ENCODE results near the gene FLG2. TPM values are rescaled to one million over a fixed set of nuclear protein-coding genes. Genes with fewer than 3 reads are reported as not detected.

FLG2 gene
- total and polyA plus RNA-seq, 2 of the 4 experiments (the other 2 are of a cell fraction), result 0.02 TPM; not detected in 1

DNA sequence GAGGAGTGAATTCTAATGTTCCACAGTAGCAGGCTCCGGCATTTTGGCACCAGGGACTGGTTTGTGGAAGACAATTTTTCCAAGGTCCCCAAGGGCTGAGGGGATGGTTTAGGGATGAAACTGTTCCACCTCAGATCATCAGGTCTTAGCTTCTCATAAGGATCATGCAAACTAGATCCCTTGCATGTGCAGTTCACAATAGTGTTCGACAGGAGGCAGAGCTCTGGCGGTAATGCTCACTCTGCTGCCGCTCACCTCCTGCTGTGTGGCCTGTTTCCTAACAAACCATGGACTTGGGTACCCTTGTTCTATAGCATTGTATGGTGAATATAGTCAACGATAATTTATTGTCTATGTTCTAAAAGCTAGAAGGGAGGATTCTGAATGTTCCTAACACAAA is 37.7 kb upstream of the FLG2 start:
- Histone ChIP-seq H2BK120ac (ENCODE audit: low read depth, low read length) (no peak overlapping the region), H3K36me3 (ENCODE audit: control insufficient read depth, insufficient read depth, low read length) (no peaks in the 10 kb centered on the region), H2AK5ac (ENCODE audit: low read depth, low read length) (no peak overlapping the region), H4K5ac (ENCODE audit: low read depth, low read length) (no peak overlapping the region), H3K14ac (replicated peaks; ENCODE audit: low read depth, low read length) (no peak overlapping the region), H4K8ac (ENCODE audit: low read depth in 2 of 2, low read length in 2 of 2) (no peak overlapping the region), H3K18ac (ENCODE audit: low read depth, low read length) (no peak overlapping the region), H3K4me2 (ENCODE audit: low read depth, low read length) (no peak overlapping the region), H2AFZ (replicated peaks; ENCODE audit: low read length, poor library complexity) (no peak overlapping the region), H3K23ac (ENCODE audit: low read depth, low read length) (no peak overlapping the region), H3K4ac (ENCODE audit: low read depth, low read length) (no peak overlapping the region), H3K79me1 (ENCODE audit: low read depth in 1 of 2, low read length in 2 of 2) (no peaks in the 10 kb centered on the region), H3K27me3 (ENCODE audit: control insufficient read depth, insufficient read depth, low read length) (no peaks in the 10 kb centered on the region), H2BK5ac (ENCODE audit: low read depth, low read length, poor library complexity, severe bottlenecking) (no peak overlapping the region), H3K9me3 (ENCODE audit: control insufficient read depth, insufficient read depth, low read length) (no peaks in the 10 kb centered on the region), H3K4me1 (ENCODE audit: control insufficient read depth, insufficient read depth, low read length) (no peaks in the 10 kb centered on the region), H3K9ac (ENCODE audit: low read depth, low read length) (no peak overlapping the region), H2AK9ac (replicated peaks; ENCODE audit: low read depth, low read length, poor library complexity) (no peak overlapping the region), H2BK15ac (ENCODE audit: low read depth, low read length) (no peak overlapping the region), H4K20me1 (ENCODE audit: insufficient read depth, low read length) (no peaks in the 10 kb centered on the region), H3K9me1 (ENCODE audit: insufficient read depth, low read length) (no peaks in the 10 kb centered on the region), H3K27ac (ENCODE audit: insufficient read depth, low read length) (no peak overlapping the region), H4K91ac (ENCODE audit: insufficient read depth, low read depth, low read length) (no peak overlapping the region), H3K56ac (ENCODE audit: extremely low read depth, insufficient read depth, low read length) (no peak overlapping the region), H3K4me3 (ENCODE audit: insufficient read depth, low read depth, low read length) (no peak overlapping the region), H2BK20ac (ENCODE audit: low read depth, low read length) (no peak overlapping the region)
- DNase-seq (no peak), ATAC-seq (ENCODE audit: low read depth) (no peak)
- in situ Hi-C loops (cut with MboI; ENCODE audit: low sequenced_read_pairs) (no loop called here), dilution Hi-C loops (cut with HindIII; ENCODE audit: low sequenced_read_pairs, unreplicated experiment) (no loop called here), intact Hi-C loops (cut with micrococcal nuclease) (no loop called here)
- 60% methylated on average over 1 of the region's 5 CpGs; no CpG with 5 or more reads in 1 of the 2 experiments for WGBS, 2 experiments (ENCODE audit: extremely low coverage in 2 of 2, insufficient read length in 1 of 2)
- BruUV-seq (replicated peaks), result no TSS peak
- no peak for TF ChIP-seq MAZ (IDR thresholded peaks at IDR 0.05; ENCODE audit: borderline replicate concordance, low read depth, low read length)
- TF ChIP-seq POLR2A (IDR thresholded peaks at IDR 0.05; ENCODE audit: low read depth, low read length), result no peak
- TF ChIP-seq MAFK (IDR thresholded peaks at IDR 0.05; ENCODE audit: low read depth, low read length), result no peak
- no peak for TF ChIP-seq NFE2L2 (IDR thresholded peaks at IDR 0.05; ENCODE audit: low read depth, low read length)
- TF ChIP-seq, protein P1, sequence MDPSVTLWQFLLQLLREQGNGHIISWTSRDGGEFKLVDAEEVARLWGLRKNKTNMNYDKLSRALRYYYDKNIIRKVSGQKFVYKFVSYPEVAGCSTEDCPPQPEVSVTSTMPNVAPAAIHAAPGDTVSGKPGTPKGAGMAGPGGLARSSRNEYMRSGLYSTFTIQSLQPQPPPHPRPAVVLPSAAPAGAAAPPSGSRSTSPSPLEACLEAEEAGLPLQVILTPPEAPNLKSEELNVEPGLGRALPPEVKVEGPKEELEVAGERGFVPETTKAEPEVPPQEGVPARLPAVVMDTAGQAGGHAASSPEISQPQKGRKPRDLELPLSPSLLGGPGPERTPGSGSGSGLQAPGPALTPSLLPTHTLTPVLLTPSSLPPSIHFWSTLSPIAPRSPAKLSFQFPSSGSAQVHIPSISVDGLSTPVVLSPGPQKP (IDR thresholded peaks at IDR 0.05; ENCODE audit: borderline replicate concordance, low read depth, low read length), result no peak
- TF ChIP-seq, protein P2, sequence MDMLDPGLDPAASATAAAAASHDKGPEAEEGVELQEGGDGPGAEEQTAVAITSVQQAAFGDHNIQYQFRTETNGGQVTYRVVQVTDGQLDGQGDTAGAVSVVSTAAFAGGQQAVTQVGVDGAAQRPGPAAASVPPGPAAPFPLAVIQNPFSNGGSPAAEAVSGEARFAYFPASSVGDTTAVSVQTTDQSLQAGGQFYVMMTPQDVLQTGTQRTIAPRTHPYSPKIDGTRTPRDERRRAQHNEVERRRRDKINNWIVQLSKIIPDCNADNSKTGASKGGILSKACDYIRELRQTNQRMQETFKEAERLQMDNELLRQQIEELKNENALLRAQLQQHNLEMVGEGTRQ (IDR thresholded peaks at IDR 0.05; ENCODE audit: low read depth, low read length), result no peak
- no peak for TF ChIP-seq MXI1 (IDR thresholded peaks at IDR 0.05; ENCODE audit: borderline replicate concordance, low read depth, low read length)
- no peak for TF ChIP-seq RAD21 (IDR thresholded peaks at IDR 0.05; ENCODE audit: low read length)
- TF ChIP-seq SMC3 (IDR thresholded peaks at IDR 0.05; ENCODE audit: low read depth, low read length), result no peak
- no peak for TF ChIP-seq CHD1 (IDR thresholded peaks at IDR 0.05; ENCODE audit: low read depth, low read length)
- TF ChIP-seq, protein P3, sequence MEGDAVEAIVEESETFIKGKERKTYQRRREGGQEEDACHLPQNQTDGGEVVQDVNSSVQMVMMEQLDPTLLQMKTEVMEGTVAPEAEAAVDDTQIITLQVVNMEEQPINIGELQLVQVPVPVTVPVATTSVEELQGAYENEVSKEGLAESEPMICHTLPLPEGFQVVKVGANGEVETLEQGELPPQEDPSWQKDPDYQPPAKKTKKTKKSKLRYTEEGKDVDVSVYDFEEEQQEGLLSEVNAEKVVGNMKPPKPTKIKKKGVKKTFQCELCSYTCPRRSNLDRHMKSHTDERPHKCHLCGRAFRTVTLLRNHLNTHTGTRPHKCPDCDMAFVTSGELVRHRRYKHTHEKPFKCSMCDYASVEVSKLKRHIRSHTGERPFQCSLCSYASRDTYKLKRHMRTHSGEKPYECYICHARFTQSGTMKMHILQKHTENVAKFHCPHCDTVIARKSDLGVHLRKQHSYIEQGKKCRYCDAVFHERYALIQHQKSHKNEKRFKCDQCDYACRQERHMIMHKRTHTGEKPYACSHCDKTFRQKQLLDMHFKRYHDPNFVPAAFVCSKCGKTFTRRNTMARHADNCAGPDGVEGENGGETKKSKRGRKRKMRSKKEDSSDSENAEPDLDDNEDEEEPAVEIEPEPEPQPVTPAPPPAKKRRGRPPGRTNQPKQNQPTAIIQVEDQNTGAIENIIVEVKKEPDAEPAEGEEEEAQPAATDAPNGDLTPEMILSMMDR (conservative IDR thresholded peaks at IDR 0.05; ENCODE audit: low read depth, low read length), result no peak
- TF ChIP-seq RCOR1 (IDR thresholded peaks at IDR 0.05; ENCODE audit: insufficient replicate concordance, low read length), result no peak
- no peak for TF ChIP-seq CEBPB (IDR thresholded peaks at IDR 0.05; ENCODE audit: low read depth, low read length)
- TF ChIP-seq RFX5 (IDR thresholded peaks at IDR 0.05; ENCODE audit: low read depth, low read length), result no peak
- TF ChIP-seq BHLHE40 (IDR thresholded peaks at IDR 0.05; ENCODE audit: low read depth, low read length), result no peak
- TF ChIP-seq FOS (IDR thresholded peaks at IDR 0.05; ENCODE audit: low read depth, low read length), result no peak
- ChIA-PET POLR2A (ENCODE audit: unreplicated experiment) (no interaction called here), CTCF (no interaction called here)
